KMS-11 (cell line): ENCODE measurements around the gene SLC25A26.
A peak's percentile ranks its signal among the peaks of the same experiment; 100 is the strongest.

Source experiments
- H2AFZ ChIP-seq: fragments of 200-600 bp; sonication (generic); 2 replicates; pipeline ENCODE4 v1.6.1; 2016; ENCODE audit warnings: antibody characterized with exemption, mixed run types, low read depth
- H3K27ac ChIP-seq: fragments of 200-600 bp; sonication (generic); 2 replicates; pipeline ENCODE4 v1.6.1; 2016; ENCODE audit warnings: mild to moderate bottlenecking, mixed run types
- H3K27me3 ChIP-seq: fragments of 200-600 bp; sonication (generic); 2 replicates; pipeline ENCODE4 v1.6.1; 2017; ENCODE audit warnings: mild to moderate bottlenecking, low read depth, mixed run types, moderate library complexity; ENCODE audit not compliant: insufficient read depth
- H3K36me3 ChIP-seq: fragments of 200-600 bp; sonication (generic); 2 replicates; pipeline ENCODE4 v1.6.1; 2017; ENCODE audit warnings: mild to moderate bottlenecking, mixed run types; ENCODE audit not compliant: insufficient read depth
- H3K4me1 ChIP-seq: fragments of 200-600 bp; sonication (generic); 2 replicates; pipeline ENCODE4 v1.6.1; 2016; ENCODE audit warnings: mild to moderate bottlenecking, low read depth, mixed run types; ENCODE audit not compliant: poor library complexity, severe bottlenecking
- H3K4me2 ChIP-seq: fragments of 200-600 bp; sonication (generic); 2 replicates; pipeline ENCODE4 v1.7.0; 2016; ENCODE audit warnings: mild to moderate bottlenecking, mixed run types
- H3K4me3 ChIP-seq: fragments of 200-600 bp; sonication (generic); IDR thresholded peaks from 2 replicates; pipeline ENCODE4 v1.6.1; 2017; ENCODE audit warnings: low read depth, low read length, mixed read lengths; ENCODE audit not compliant: insufficient read depth
- H3K79me2 ChIP-seq: fragments of 200-600 bp; sonication (generic); 2 replicates; pipeline ENCODE4 v1.6.1; 2016; ENCODE audit warnings: low read depth, mixed run types; ENCODE audit not compliant: insufficient read depth
- H3K9ac ChIP-seq: fragments of 200-600 bp; sonication (generic); 2 replicates; pipeline ENCODE4 v1.6.1; 2016; ENCODE audit warnings: mild to moderate bottlenecking, mixed run types
- H4K20me1 ChIP-seq: fragments of 200-600 bp; sonication (generic); 2 replicates; pipeline ENCODE4 v1.6.1; 2016; ENCODE audit warnings: mild to moderate bottlenecking, mixed run types; ENCODE audit not compliant: insufficient read depth
- CTCF ChIP-seq: fragments of 200-600 bp; sonication (generic); conservative IDR thresholded peaks from 2 replicates; pipeline ENCODE4 v1.6.1; 2017; ENCODE audit warnings: low read depth, mild to moderate bottlenecking, antibody characterized with exemption, low read length, moderate library complexity, mixed read lengths

SLC25A26 gene

GRCh38 chr3:66314455-66314854 is 93.7 kb downstream of the SLC25A26 start:
- H3K36me3 ChIP-seq = no peaks in the 10 kb centered on the region
- no peak overlapping the region for H3K9ac ChIP-seq
- H4K20me1 ChIP-seq = no peaks in the 10 kb centered on the region
- no peak for TF ChIP-seq CTCF
- H2AFZ ChIP-seq = no peak overlapping the region
- no peak overlapping the region for H3K4me2 ChIP-seq
- no peak overlapping the region for H3K27ac ChIP-seq
- no peak overlapping the region for H3K4me3 ChIP-seq
- no peaks in the 10 kb centered on the region for H3K79me2 ChIP-seq
- peaks cover 21% of the 10 kb centered on the region for H3K4me1 ChIP-seq
- no peaks in the 10 kb centered on the region for H3K27me3 ChIP-seq

GRCh38 chr3:66317750-66318376 is 97.1 kb downstream of the SLC25A26 start:
- H3K79me2 ChIP-seq = no peaks in the 10 kb centered on the region
- H3K9ac ChIP-seq = no peak overlapping the region
- H3K4me3 ChIP-seq = no peak overlapping the region
- H3K27ac ChIP-seq = no peak overlapping the region
- no peak for TF ChIP-seq CTCF
- no peak overlapping the region for H2AFZ ChIP-seq
- no peaks in the 10 kb centered on the region for H4K20me1 ChIP-seq
- no peaks in the 10 kb centered on the region for H3K27me3 ChIP-seq
- peaks cover 33% of the 10 kb centered on the region for H3K4me1 ChIP-seq
- no peak overlapping the region for H3K4me2 ChIP-seq
- H3K36me3 ChIP-seq = no peaks in the 10 kb centered on the region

GRCh38 chr3:66320390-66320789 is 99.6 kb downstream of the SLC25A26 start:
- Histone ChIP-seq H4K20me1 (no peaks in the 10 kb centered on the region), H2AFZ (no peak overlapping the region), H3K79me2 (no peaks in the 10 kb centered on the region), H3K9ac (no peak overlapping the region), H3K27me3 (no peaks in the 10 kb centered on the region), H3K4me1 (peaks cover 46% of the 10 kb centered on the region), H3K36me3 (no peaks in the 10 kb centered on the region), H3K4me2 (0 out of 2 replicates have a peak overlapping the region, but pooled peaks have one; percentile 21), H3K27ac (no peak overlapping the region), H3K4me3 (no peak overlapping the region)
- no peak for TF ChIP-seq CTCF

GRCh38 chr3:66322436-66322835 is 101.6 kb downstream of the SLC25A26 start:
- Histone ChIP-seq H3K79me2 (no peaks in the 10 kb centered on the region), H3K4me1 (peaks cover 46% of the 10 kb centered on the region), H4K20me1 (no peaks in the 10 kb centered on the region), H3K4me2 (peak overlapping the region; percentile 58), H3K9ac (no peak overlapping the region), H3K36me3 (no peaks in the 10 kb centered on the region), H2AFZ (no peak overlapping the region), H3K27me3 (no peaks in the 10 kb centered on the region), H3K27ac (peak overlapping the region; percentile 51), H3K4me3 (no peak overlapping the region)
- TF ChIP-seq CTCF = no peak
